GM12891 (cell line): ENCODE results near the gene ADAMTS19.
A peak's percentile ranks its signal among the peaks of the same experiment; 100 is the strongest.

Experiments
- DNase-seq: peaks from one replicate; pipeline ENCODE4 v3.0.0; 2011; ENCODE audit warnings: low spot score; ENCODE audit not compliant: insufficient read length
- FAIRE-seq: peaks from 2 replicates; lab custom pipeline; 2011; peaks lifted over from hg19 to GRCh38; lab: Jason Lieb, UNC
- PAX5 ChIP-seq: IDR thresholded peaks from 2 replicates; pipeline ENCODE4 v1.6.1; 2011; ENCODE audit warnings: low read length, moderate library complexity, mild to moderate bottlenecking; ENCODE audit not compliant: insufficient read depth, severe bottlenecking
- POLR2A ChIP-seq: IDR thresholded peaks from 2 replicates; pipeline ENCODE4 v1.6.1; 2011; ENCODE audit warnings: low read depth, low read length, control low read depth
- POLR2AphosphoS5 ChIP-seq: IDR thresholded peaks from 2 replicates; pipeline ENCODE4 v1.6.1; 2011; ENCODE audit warnings: low read depth, low read length, control low read depth
- POU2F2 ChIP-seq: IDR thresholded peaks from 2 replicates; pipeline ENCODE4 v1.6.1; 2011; ENCODE audit warnings: low read depth, mild to moderate bottlenecking, control low read depth, low read length, moderate library complexity
- SPI1 ChIP-seq: IDR thresholded peaks from 2 replicates; pipeline ENCODE4 v1.6.1; 2011; ENCODE audit warnings: low read depth, low read length, control low read depth
- TAF1 ChIP-seq: IDR thresholded peaks from 2 replicates; pipeline ENCODE4 v1.6.1; 2011; ENCODE audit warnings: low read depth, low read length, control low read depth

The ADAMTS19 gene

GRCh38 chr5:129745997-129746396 lies 285.9 kb downstream of the ADAMTS19 start:
- TF ChIP-seq SPI1, result no peak
- no peak for TF ChIP-seq TAF1
- TF ChIP-seq POLR2AphosphoS5, result no peak
- TF ChIP-seq PAX5, result no peak
- no peak for TF ChIP-seq POLR2A
- TF ChIP-seq POU2F2, result no peak

GRCh38 chr5:129746876-129747275 lies 286.8 kb downstream of the ADAMTS19 start:
- TF ChIP-seq POLR2A, result no peak
- FAIRE-seq (no peak), DNase-seq (no peak)

More at GRCh38 chr5:129745997-129746396, 285.9 kb downstream of the ADAMTS19 start:
- FAIRE-seq (no peak), DNase-seq (no peak)

GRCh38 chr5:129747572-129748407 lies 287.7 kb downstream of the ADAMTS19 start, which contains the start of gene MINAR2:
MINAR2 (plus strand) TSS chr5:129748094; CDS start chr5:129748191, 97 bp downstream.
- TF ChIP-seq PAX5, result no peak
- TF ChIP-seq TAF1, result no peak
- no peak for TF ChIP-seq POLR2A
- DNase-seq (no peak), FAIRE-seq (no peak)

- TF ChIP-seq POLR2A (no peak), POU2F2 (no peak), PAX5 (no peak), TAF1 (no peak), SPI1 (no peak), POLR2AphosphoS5 (no peak)
- DNase-seq (no peak), FAIRE-seq (no peak)
Measured at GRCh38 chr5:129748913-129749880, 289.1 kb downstream of the ADAMTS19 start.

- DNase-seq, result no peak
Measured at GRCh38 chr5:129760636-129761325, 300.7 kb downstream of the ADAMTS19 start.

GRCh38 chr5:129763651-129764050 lies 303.6 kb downstream of the ADAMTS19 start:
- no peak for TF ChIP-seq POLR2A
- no peak for TF ChIP-seq PAX5
- no peak for TF ChIP-seq POLR2AphosphoS5
- no peak for TF ChIP-seq SPI1
- TF ChIP-seq POU2F2, result no peak
- no peak for TF ChIP-seq TAF1
- FAIRE-seq (no peak), DNase-seq (no peak)

More at GRCh38 chr5:129760636-129761325, 300.7 kb downstream of the ADAMTS19 start:
- FAIRE-seq, result no peak
- TF ChIP-seq POU2F2, result no peak
- no peak for TF ChIP-seq POLR2A
- TF ChIP-seq PAX5, result no peak
- no peak for TF ChIP-seq SPI1
- no peak for TF ChIP-seq POLR2AphosphoS5
- TF ChIP-seq TAF1, result no peak

GRCh38 chr5:129766798-129767197 lies 306.7 kb downstream of the ADAMTS19 start:
- DNase-seq (no peak), FAIRE-seq (no peak)
- TF ChIP-seq POLR2A (no peak), SPI1 (no peak)

- TF ChIP-seq TAF1, result no peak
- FAIRE-seq (peak; percentile 84), DNase-seq (peak; percentile 17)
Measured at GRCh38 chr5:129767927-129768380, 307.9 kb downstream of the ADAMTS19 start.

GRCh38 chr5:129768735-129769134 lies 308.6 kb downstream of the ADAMTS19 start:
- FAIRE-seq (no peak), DNase-seq (no peak)
- TF ChIP-seq POLR2AphosphoS5 (no peak), PAX5 (no peak), POLR2A (no peak), POU2F2 (no peak)
